ENCODE measurements around the gene ARL6IP5. TPM values are rescaled to one million over a fixed set of nuclear protein-coding genes. Genes with fewer than 3 reads are reported as not detected.

ARL6IP5 gene
- total RNA-seq, 1 experiment from 2014 or later: 16.9 TPM

- H3K14ac ChIP-seq (ENCODE audit: insufficient read depth, low read length): no peak overlapping the region
- WGBS (ENCODE audit: extremely low coverage, insufficient read length, low lambda C conversion rate): no CpG with 5 or more reads among the region's 3 CpGs
Observed at GRCh38 chr3:69105320-69105719, 20.6 kb downstream of the ARL6IP5 start.

More at GRCh38 chr3:69105320-69105719, 20.6 kb downstream of the ARL6IP5 start:
- TF ChIP-seq CTCF (conservative IDR thresholded peaks at IDR 0.05): no peak
- H3K27me3 Mint-ChIP-seq (ENCODE audit: low read depth): no peaks in the 10 kb centered on the region
- no peak overlapping the region for H3K4me2 ChIP-seq (ENCODE audit: insufficient read depth, insufficient read length, low read length)
- peaks cover 0 to 13% (median 0%) of the 10 kb centered on the region in 3 experiments; a peak in 1 of 7 replicates for H3K36me3 Mint-ChIP-seq (ENCODE audit: insufficient read depth in 1 of 3, low read depth in 3 of 3)
- no peaks in the 10 kb centered on the region for H4K20me1 ChIP-seq (ENCODE audit: control insufficient read depth, insufficient read depth, insufficient read length)
- H3K4me3 Mint-ChIP-seq: no peak overlapping the region
- no peak overlapping the region for H4K91ac ChIP-seq (ENCODE audit: insufficient read length, low read depth, low read length)
- H3K4me1 Mint-ChIP-seq: no peaks in the 10 kb centered on the region
- no peaks in the 10 kb centered on the region for H3K9me3 ChIP-seq (ENCODE audit: control insufficient read depth, low read depth, low read length)
- no peak overlapping the region for H2AFZ ChIP-seq (ENCODE audit: low read length)
- H3K79me1 ChIP-seq (ENCODE audit: insufficient read depth, low read depth, low read length, poor library complexity, severe bottlenecking): no peaks in the 10 kb centered on the region
- H3K18ac ChIP-seq (ENCODE audit: insufficient read length, low read depth, low read length): no peak overlapping the region
- H2AK5ac ChIP-seq (ENCODE audit: insufficient read length, low read length): no peak overlapping the region
- H3K4ac ChIP-seq (ENCODE audit: low read depth, low read length): no peak overlapping the region
- H2BK20ac ChIP-seq (ENCODE audit: low read depth, low read length, poor library complexity, severe bottlenecking): no peak overlapping the region
- no peak overlapping the region for H4K8ac ChIP-seq (replicated peaks; ENCODE audit: insufficient read length, low read depth, low read length)
- no peaks in the 10 kb centered on the region for H3K27me3 ChIP-seq (ENCODE audit: insufficient read depth, low read length)
- H3K23ac ChIP-seq (ENCODE audit: insufficient read length, low read depth, low read length): no peak overlapping the region
- no peak overlapping the region for H3K9ac ChIP-seq (ENCODE audit: extremely low read depth, insufficient read length, low read length)
- no peak overlapping the region for H2BK15ac ChIP-seq (ENCODE audit: low read depth, low read length)
- H3T11ph ChIP-seq (ENCODE audit: low read length): no peak overlapping the region
- no peak overlapping the region for H4K5ac ChIP-seq (ENCODE audit: insufficient read length, low read depth, low read length)
- no peaks in the 10 kb centered on the region for H3K4me1 ChIP-seq (ENCODE audit: insufficient read depth, low read length)
- no peaks in the 10 kb centered on the region for H3K23me2 ChIP-seq (ENCODE audit: insufficient read length, low read depth, low read length, poor library complexity, severe bottlenecking)
- no peak overlapping the region for H2BK120ac ChIP-seq (ENCODE audit: low read depth, low read length, poor library complexity, severe bottlenecking)
- H2BK5ac ChIP-seq (ENCODE audit: insufficient read length, low read length): no peak overlapping the region
- H3K27ac Mint-ChIP-seq: no peak overlapping the region
- no peak for DNase-seq
- H2BK12ac ChIP-seq (ENCODE audit: insufficient read length, low read depth, low read length): no peak overlapping the region
- H3K56ac ChIP-seq (ENCODE audit: insufficient read length, low read depth, low read length): no peak overlapping the region
- H3K79me2 ChIP-seq (ENCODE audit: insufficient read depth, low read length): no peaks in the 10 kb centered on the region
- H3K27ac ChIP-seq (ENCODE audit: insufficient read length, low read depth, low read length): no peak overlapping the region
- H3K9me3 Mint-ChIP-seq: no peaks in the 10 kb centered on the region

All from H9 (cell line).